DMS153 treated with DMSO at 0.1 percent for 48 hours (cell line): ENCODE results near the gene HIVEP3.

Source experiments
- DNase-seq: peaks from one replicate; lab custom pipeline; 2025; ENCODE audit not compliant: unreplicated experiment; lab: John Stamatoyannopoulos, UW

The HIVEP3 gene

DNA sequence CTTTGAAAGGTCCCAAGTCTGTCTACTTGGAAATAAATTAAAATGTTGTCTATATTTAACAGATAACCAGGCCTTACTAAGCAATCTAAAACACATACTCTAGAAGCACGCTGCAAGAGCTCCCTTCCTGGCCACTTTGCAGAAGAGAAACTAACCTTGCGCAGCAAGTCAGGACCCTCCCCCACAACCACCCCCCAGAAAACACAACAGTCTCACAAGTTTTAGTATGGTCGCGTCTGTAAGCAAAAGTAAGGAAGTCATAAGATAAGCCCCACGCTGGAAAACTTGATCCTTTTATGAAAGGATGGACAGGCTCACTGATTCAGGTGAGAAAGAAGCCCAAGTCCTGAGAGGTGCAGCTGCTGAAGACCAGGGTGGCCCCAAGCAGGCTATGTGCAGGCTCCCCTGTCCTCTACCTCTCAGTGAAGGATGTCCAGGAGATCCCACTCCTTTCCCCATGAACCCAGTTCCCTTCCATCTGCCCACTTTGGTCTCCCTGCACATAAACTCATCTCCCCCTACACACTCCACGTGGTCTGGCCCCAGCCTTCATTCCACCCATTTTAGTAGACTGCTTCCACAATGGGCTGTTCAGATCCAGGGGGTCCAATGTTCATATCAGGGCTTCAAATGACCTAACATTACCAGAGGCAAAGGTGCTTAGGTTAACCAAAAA is 23.8 kb downstream of the HIVEP3 start:
- no peak for DNase-seq

DNA sequence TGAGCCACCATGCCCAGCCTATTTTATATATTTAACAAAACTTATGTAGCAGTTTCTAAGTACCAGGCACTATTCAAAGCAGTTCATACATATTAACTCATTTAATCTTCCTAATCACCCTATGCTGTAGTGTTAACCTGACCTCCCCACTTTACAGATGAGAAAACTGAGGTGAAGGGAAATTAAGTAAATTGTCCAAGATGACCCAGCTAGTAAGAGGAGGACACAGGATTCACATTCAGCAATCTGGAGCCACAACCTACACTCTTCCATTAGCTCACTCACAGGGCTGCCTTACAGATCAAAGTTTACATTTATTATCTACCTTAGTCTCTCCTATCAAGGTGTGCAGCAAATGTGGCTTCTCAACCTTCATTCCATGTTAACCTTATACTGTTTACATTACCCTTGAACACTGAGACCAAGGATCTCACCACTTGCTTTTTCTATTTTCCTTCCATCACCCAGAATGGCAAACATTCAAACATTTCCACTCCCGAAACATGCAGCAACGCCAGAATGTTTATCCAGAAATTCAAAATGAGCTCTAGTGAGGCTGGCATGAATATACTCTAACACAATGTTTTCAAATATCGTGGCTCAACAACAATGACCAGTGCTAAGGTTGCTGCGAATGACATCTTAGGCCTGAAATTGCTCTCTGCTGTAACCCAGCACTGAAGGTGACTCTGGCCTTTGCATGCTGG is 24.5 kb downstream of the HIVEP3 start:
- DNase-seq: no peak

DNA sequence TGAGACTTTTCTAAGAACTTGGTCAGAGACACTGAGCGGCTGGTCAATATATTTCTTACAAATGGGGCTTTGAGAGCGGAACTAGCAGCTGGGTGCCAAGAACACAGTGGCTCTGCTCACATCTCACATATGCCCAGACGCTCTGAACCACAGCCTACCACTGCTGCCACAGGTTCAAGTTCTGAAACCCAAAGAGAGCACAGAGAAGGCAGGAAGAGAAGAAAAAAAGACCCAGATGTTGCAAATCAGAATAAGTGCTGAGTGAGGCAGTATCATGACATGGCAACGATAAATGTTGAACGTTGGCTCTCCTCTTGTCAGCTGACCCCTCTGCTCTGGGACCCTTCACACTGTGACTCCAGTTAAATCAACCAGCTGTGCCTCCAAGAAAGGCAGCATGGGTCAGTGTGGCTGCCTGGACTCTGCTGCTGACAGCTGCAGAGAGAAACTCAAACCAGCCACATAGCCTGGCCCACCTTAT is 26.4 kb downstream of the HIVEP3 start:
- no peak for DNase-seq

DNA sequence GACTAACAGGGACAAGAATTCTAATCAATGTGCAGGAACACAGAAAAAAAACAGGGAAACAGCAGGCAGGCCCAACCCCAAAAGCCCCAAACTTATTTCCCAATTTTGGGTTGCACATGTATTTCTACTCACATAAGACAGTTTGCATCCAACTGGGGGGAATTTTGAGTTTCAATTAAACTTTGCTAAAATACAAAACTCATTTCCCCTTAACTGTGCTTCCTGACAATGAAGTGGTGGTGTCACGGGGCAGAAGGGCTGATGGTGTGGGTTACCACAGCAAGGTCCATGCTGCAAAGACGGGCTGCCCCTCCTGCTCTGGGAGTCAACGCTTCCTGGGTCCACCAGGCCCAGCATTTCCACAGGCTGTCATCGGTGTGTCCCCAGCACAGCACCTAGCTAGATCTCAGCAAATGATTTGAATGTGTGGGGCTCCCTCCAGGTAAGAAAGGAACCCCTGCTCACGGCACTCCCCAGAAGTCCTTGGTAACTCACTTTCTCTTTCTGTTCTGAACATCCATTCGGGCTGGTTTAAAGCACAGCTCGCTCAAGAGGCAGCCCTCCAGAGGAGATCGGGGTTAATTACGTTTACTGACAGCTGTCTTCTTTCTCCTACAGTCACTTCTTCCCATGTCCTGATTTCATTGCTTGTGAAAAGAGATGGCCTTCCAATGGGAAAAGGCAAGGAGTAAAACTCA is 27.4 kb downstream of the HIVEP3 start:
- DNase-seq: peak; percentile 63

DNA sequence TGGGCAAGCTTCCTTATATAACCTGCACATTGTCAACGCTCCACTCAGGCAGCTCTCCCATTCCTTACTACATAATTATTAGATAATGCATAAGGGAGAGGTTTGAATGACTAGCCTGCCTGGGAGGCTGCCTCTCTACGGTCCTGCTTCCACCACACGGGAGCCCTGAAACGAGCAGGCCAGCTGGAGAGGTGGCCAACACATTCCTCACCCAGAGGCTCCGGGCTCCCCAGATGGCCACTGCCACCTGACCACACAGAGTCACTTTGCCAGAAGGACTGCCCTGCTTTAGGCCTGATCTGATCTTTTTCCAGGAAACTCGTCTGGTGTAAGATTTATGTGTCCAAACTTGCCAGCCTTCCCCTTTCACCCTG is 27.9 kb downstream of the HIVEP3 start:
- peak; percentile 28 for DNase-seq

DNA sequence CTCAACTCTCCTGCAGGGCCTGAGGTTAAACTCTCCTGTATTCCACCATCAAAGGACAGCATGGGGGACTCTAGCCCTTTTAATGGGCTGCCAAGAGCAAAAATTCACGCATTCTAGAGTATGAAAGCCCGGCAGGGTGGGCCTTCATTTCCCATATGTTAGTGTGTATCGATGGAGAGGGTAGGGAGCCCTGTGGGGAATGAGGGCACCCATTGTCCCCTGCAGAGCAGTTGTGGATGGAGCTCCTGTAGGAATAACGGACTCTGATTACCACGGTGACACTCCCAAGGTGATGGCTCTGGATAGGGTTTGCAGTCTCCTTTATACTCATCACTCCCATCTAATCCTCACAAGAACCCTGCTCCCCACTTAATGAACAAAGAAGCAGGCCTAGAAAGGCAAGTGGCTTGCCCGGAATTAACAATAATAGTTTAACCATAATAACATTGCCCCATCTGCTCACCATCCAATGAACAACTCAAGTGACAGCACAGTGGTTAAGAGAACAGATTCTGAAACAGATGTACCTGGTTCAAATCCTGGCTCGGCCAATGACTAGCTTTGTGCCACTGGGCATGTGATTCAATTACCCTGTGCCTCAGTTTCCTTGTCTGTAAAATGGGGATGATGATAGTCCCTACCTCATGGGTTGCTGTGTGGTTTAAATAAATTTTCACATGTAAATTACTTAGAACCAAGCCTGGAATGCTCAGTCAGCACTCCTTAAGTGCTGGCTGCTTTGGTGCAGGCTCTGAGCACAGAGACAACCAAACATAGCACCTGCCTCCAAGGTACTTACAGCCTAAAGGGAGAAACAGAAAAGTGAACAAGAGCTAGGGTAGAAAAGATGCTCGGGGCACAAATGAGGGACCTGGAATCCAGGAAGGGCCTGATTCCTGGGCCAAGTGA is 29.0 kb downstream of the HIVEP3 start:
- DNase-seq: no peak

- DNase-seq: no peak
Observed at GRCh38 chr1:41888756-41889155, 30.0 kb downstream of the HIVEP3 start.

- DNase-seq: no peak
Observed at GRCh38 chr1:41887365-41887764, 31.4 kb downstream of the HIVEP3 start.

- DNase-seq: no peak
Observed at GRCh38 chr1:41884256-41885230, 34.2 kb downstream of the HIVEP3 start.

DNA sequence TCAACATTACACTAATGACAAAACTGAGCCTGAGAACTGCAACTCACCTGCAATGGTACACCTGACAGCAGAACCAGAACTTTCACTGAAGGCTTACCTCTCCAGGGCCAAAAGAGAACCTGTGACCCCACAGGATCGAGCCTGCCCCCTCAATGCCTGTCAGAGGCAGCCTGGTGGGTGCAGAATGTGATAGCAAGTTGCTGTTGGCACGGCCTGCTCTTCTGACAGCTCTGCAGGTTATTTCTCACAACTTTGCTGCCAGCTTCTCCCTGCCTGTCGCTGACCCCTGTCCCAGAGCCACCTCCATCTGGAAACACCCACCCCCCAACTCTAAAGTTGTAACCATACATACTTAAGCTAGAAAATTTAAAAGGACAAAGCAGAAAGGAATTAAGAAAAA is 35.2 kb downstream of the HIVEP3 start:
- no peak for DNase-seq

- DNase-seq: no peak
Observed at GRCh38 chr1:41882486-41882885, 36.2 kb downstream of the HIVEP3 start.

- DNase-seq: peak; percentile 92
Observed at GRCh38 chr1:41882068-41882477, 36.6 kb downstream of the HIVEP3 start.

- no peak for DNase-seq
Observed at GRCh38 chr1:41880950-41881885, 37.5 kb downstream of the HIVEP3 start.

- DNase-seq: no peak
Observed at GRCh38 chr1:41880261-41880660, 38.5 kb downstream of the HIVEP3 start.

DNA sequence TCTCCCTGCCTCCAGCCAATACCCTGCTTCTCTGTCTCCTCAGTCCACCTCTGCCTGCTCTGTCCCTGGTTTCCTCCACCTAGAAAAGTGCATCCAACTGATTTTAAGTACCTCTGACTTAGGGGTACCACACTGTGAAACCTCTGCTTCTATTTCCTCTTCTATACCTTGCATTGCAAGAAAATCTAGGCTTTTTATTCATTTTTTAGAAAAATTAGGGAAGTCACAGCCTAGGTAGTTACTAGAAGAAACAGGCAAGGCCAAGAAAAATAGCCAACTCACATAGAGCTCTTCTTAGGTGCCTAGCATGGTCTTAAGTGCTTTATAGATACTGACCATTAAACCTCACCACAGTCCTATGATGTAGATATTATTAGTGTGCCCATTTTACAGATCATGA is 39.1 kb downstream of the HIVEP3 start:
- no peak for DNase-seq

- no peak for DNase-seq
Observed at GRCh38 chr1:41878911-41879310, 39.8 kb downstream of the HIVEP3 start.

GRCh38 chr1:41878495-41878894 is 40.2 kb downstream of the HIVEP3 start:
- DNase-seq: no peak

DNA sequence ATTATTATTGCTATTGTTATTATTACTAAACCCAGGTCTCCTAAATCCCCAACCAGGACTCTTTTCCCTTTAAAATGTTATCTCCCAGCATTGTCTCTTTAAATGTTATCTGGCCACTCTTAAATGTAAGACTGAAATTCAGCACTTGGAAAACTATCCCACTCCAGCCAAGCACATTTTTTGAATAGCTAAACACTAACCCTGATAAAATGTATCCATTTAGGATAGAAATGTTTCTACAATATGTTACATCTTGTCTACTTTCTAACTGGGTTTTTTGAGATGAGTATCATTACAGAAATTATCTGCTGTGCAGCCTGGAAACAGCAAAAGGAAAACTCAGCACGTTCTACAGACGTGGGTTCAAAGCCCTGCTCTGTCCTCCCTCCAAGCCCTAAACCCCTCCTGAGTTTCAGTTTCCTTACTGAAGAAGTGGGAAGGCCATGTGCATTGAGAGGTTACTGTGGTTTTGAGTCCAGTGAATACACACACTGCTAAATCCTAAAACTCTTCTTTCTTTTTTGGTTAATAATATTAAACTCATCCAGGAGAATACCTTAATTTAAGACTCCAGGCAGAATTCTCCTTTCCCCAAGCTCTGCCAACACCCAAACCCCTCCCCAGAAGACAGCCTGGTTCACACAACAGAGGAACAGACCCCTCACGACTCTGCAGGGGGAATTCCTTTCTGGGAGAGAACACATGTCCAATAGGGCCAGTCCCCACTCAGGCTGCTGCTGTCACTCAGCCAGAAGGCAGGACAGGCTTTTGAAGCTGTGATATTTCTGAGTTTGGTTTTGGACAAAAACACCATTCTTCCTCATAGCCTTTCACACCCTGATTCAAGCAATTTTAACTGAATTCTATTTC is 41.9 kb downstream of the HIVEP3 start:
- no peak for DNase-seq
